HCT116 (cell line): ENCODE data around the gene CDON. TPM values are rescaled to one million over a fixed set of nuclear protein-coding genes. Genes with fewer than 3 reads are reported as not detected.

Experiments used
- ATAC-seq: fragments of 200-7000 bp; cut with Tn5 transposase; 2 replicates; pipeline ENCODE4 v1.9.1; 2020; ENCODE audit warnings: mild to moderate bottlenecking, moderate library complexity
- BruUV-seq: library from RNA; stranded (reverse); fragments of 400-500 nt; replicated peaks from 2 replicates; lab custom pipeline; 2021; lab: Mats Ljungman, UMichigan
- CTCF ChIA-PET: fragments of 300-600 bp; sonication (Branson Sonifier 250); formaldehyde crosslinking; loops from one replicate; lab custom pipeline; 2021; ENCODE audit warnings: antibody characterized with exemption; lab: Charles Lee
- POLR2A ChIA-PET: fragments of 300-600, 350-600 bp; sonication (Branson Sonifier 250); formaldehyde crosslinking; loops from one replicate; lab custom pipeline; 2021; ENCODE audit warnings: antibody characterized with exemption; lab: Charles Lee
- RAD21 ChIA-PET, 2 experiments: fragments of 300-600 bp; sonication (Branson Sonifier 250); formaldehyde crosslinking; loops; one replicate each; lab custom pipeline; 2023; ENCODE audit warnings: low total read pairs in 2 of 2; ENCODE audit not compliant: uncharacterized antibody in 2 of 2, unreplicated experiment in 2 of 2, low non-redundant PET in 1 of 2; lab: Charles Lee
- DNase-seq: peaks from one replicate; pipeline ENCODE4 v3.0.0-alpha.2; 2010; ENCODE audit warnings: low read depth, low spot score
- H2AFZ ChIP-seq: fragments of 200-600 bp; shearing (Covaris generic), sonication (generic); 2 replicates; pipeline ENCODE4 v1.6.1; 2017; ENCODE audit warnings: low read depth, mixed run types, mixed read lengths, antibody characterized with exemption, low read length; ENCODE audit not compliant: poor library complexity, severe bottlenecking
- H3K27ac ChIP-seq: 2 replicates; pipeline ENCODE4 v1.5.1; 2012; ENCODE audit warnings: low read depth, low read length
- H3K27me3 ChIP-seq: fragments of 200-600 bp; sonication (generic); 2 replicates; pipeline ENCODE4 v1.6.1; 2016; ENCODE audit warnings: mixed run types, low read length, mixed read lengths; ENCODE audit not compliant: insufficient read depth
- H3K36me3 ChIP-seq, 2 experiments: fragments of 200-500 bp in 1 of 2; fragments of 200-600 bp in 1 of 2; sonication (Bioruptor generic) in 1 of 2; sonication (generic) in 1 of 2; 2 replicates each; pipeline versions ENCODE4 v1.5.1 to v1.6.1; 2014 to 2016; ENCODE audit warnings: low read length in 2 of 2, inconsistent platforms in 1 of 2, mixed read lengths in 1 of 2, mixed run types in 1 of 2; ENCODE audit not compliant: insufficient read depth in 2 of 2, control insufficient read depth in 1 of 2
- H3K4me1 ChIP-seq, 2 experiments: fragments of 200-600 bp in 1 of 2; sonication (generic) in 1 of 2; 2 replicates each; pipeline versions ENCODE4 v1.5.1 to v1.6.1; 2012 to 2017; ENCODE audit warnings: low read length in 2 of 2, inconsistent platforms in 1 of 2, mild to moderate bottlenecking in 1 of 2, mixed read lengths in 1 of 2, mixed run types in 1 of 2, moderate library complexity in 1 of 2; ENCODE audit not compliant: insufficient read depth in 2 of 2, control insufficient read depth in 1 of 2
- H3K4me2 ChIP-seq: fragments of 200-600 bp; sonication (generic); 2 replicates; pipeline ENCODE4 v1.6.1; 2017; ENCODE audit warnings: mixed run types, low read length, mixed read lengths
- H3K4me3 ChIP-seq, 2 experiments: fragments of 200-600 bp in 1 of 2; sonication (generic) in 1 of 2; replicated peaks in 1 of 2; 2 replicates each; pipeline ENCODE4 v1.5.1; 2011 to 2016; ENCODE audit warnings: low read length in 2 of 2, control low read depth in 1 of 2, low read depth in 1 of 2, mild to moderate bottlenecking in 1 of 2, mixed read lengths in 1 of 2, mixed run types in 1 of 2
- H3K79me2 ChIP-seq: fragments of 200-600 bp; sonication (generic); 2 replicates; pipeline ENCODE4 v1.6.1; 2017; ENCODE audit warnings: mild to moderate bottlenecking, mixed run types, low read length, moderate library complexity, mixed read lengths; ENCODE audit not compliant: insufficient read depth
- H3K9ac ChIP-seq: fragments of 200-600 bp; sonication (generic); 2 replicates; pipeline ENCODE4 v1.6.1; 2016; ENCODE audit warnings: low read length, mixed read lengths
- H3K9me2 ChIP-seq: fragments of 200-600 bp; sonication (generic), shearing (Covaris generic); 2 replicates; pipeline ENCODE4 v1.6.1; 2017; ENCODE audit warnings: mixed run types, mild to moderate bottlenecking, moderate library complexity; ENCODE audit not compliant: insufficient read depth
- H3K9me3 ChIP-seq, 2 experiments: fragments of 200-500 bp in 1 of 2; fragments of 200-600 bp in 1 of 2; sonication (Bioruptor generic) in 1 of 2; sonication (generic) in 1 of 2; 2 replicates each; pipeline ENCODE4 v1.6.1; 2014 to 2017; ENCODE audit warnings: low read length in 2 of 2, mixed read lengths in 2 of 2, inconsistent platforms in 1 of 2, low read depth in 1 of 2, mild to moderate bottlenecking in 1 of 2, mixed run types in 1 of 2, moderate library complexity in 1 of 2; ENCODE audit not compliant: control insufficient read depth in 1 of 2, insufficient read depth in 1 of 2
- H4K20me1 ChIP-seq: fragments of 200-600 bp; sonication (generic), shearing (Covaris generic); 2 replicates; pipeline ENCODE4 v1.6.1; 2017; ENCODE audit warnings: mixed run types, mild to moderate bottlenecking, moderate library complexity; ENCODE audit not compliant: insufficient read depth
- CEBPB ChIP-seq: IDR thresholded peaks from 2 replicates; pipeline ENCODE4 v1.6.1; 2012; ENCODE audit warnings: low read depth
- EGR1 ChIP-seq: IDR thresholded peaks from 2 replicates; pipeline ENCODE4 v1.6.1; 2012; ENCODE audit warnings: low read depth
- ELF1 ChIP-seq: IDR thresholded peaks from 2 replicates; pipeline ENCODE4 v1.6.1; 2012; ENCODE audit warnings: low read depth, borderline replicate concordance
- EZH2 ChIP-seq: fragments of 200-600 bp; sonication (generic); IDR thresholded peaks from 2 replicates; pipeline ENCODE4 v1.6.1; 2017; ENCODE audit warnings: antibody characterized with exemption, mixed run types
- EZH2phosphoT487 ChIP-seq: fragments of 200-600 bp; IDR thresholded peaks from 2 replicates; pipeline ENCODE4 v1.6.1; 2018; ENCODE audit warnings: antibody characterized with exemption, borderline replicate concordance
- RAD21 ChIP-seq: IDR thresholded peaks from 2 replicates; pipeline ENCODE4 v1.6.1; 2012; ENCODE audit warnings: low read depth, mild to moderate bottlenecking
- REST ChIP-seq: IDR thresholded peaks from 2 replicates; pipeline ENCODE4 v1.6.1; 2012; ENCODE audit warnings: low read depth
- TCF7L2 ChIP-seq: IDR thresholded peaks from 2 replicates; pipeline ENCODE4 v1.7.0; 2011; ENCODE audit warnings: borderline replicate concordance, inconsistent platforms; ENCODE audit not compliant: insufficient read depth, insufficient read length; ENCODE audit errors: extremely low read depth
- ZBTB33 ChIP-seq: IDR thresholded peaks from 2 replicates; pipeline ENCODE4 v1.6.1; 2011; ENCODE audit warnings: mild to moderate bottlenecking, low read length, moderate library complexity; ENCODE audit not compliant: insufficient replicate concordance; ENCODE audit errors: extremely low read depth
- ZFX ChIP-seq: fragments of 450-650 bp; IDR thresholded peaks from 2 replicates; pipeline ENCODE4 v1.6.1; 2017
- ZNF274 ChIP-seq: fragments of 200-500 bp; sonication (Bioruptor generic); IDR thresholded peaks from 2 replicates; pipeline ENCODE4 v1.6.1; 2014; ENCODE audit warnings: mild to moderate bottlenecking, low read depth, low read length, inconsistent platforms
- intact Hi-C: fragments of 100-400 bp; cut with micrococcal nuclease; formaldehyde crosslinking; loops from 2 replicates; pipeline ENCODE4 v1.10.0; 2022
- total RNA-seq: library from RNA; stranded (reverse); gene quantifications from one replicate; pipeline ENCODE4 v1.2.1, GENCODE V29; 2021; ENCODE audit not compliant: unreplicated experiment

CDON gene
- total RNA-seq, 1 experiment from 2014 or later, result 16.9 TPM

- DNase-seq (no peak), ATAC-seq (no peak)
- Histone ChIP-seq H3K27ac (no peak overlapping the region), H4K20me1 (no peaks in the 10 kb centered on the region), H3K27me3 (no peaks in the 10 kb centered on the region), H3K4me3 (no peak overlapping the region), H3K9me2 (no peaks in the 10 kb centered on the region), H3K9me3 (no peaks in the 10 kb centered on the region), H3K9ac (no peak overlapping the region), H3K79me2 (no peaks in the 10 kb centered on the region), H3K4me2 (no peak overlapping the region), H2AFZ (no peak overlapping the region), H3K4me1 (peaks cover 1 to 3% of the 10 kb centered on the region in 2 experiments; a peak in 2 of 4 replicates), H3K36me3 (no peaks in the 10 kb centered on the region)
- RAD21 ChIA-PET, result no interaction called here
- intact Hi-C loops, result no loop called here
- POLR2A ChIA-PET, result no interaction called here
- TF ChIP-seq ELF1 (no peak), EZH2 (no peak), TCF7L2 (no peak), ZFX (no peak)
- no TSS peak for BruUV-seq
- CTCF ChIA-PET, result no interaction called here
These were observed 111.7 kb downstream of the CDON start for GRCh38 chr11:125950696-125951651.

GRCh38 chr11:125950178-125950490, 112.5 kb downstream of the CDON start:
- H3K27ac ChIP-seq, result no peak overlapping the region
- H3K9me3 ChIP-seq, result no peaks in the 10 kb centered on the region
- DNase-seq (no peak), ATAC-seq (no peak)
- H4K20me1 ChIP-seq, result no peaks in the 10 kb centered on the region
- no peak overlapping the region for H3K4me2 ChIP-seq
- intact Hi-C loops, result no loop called here
- no peaks in the 10 kb centered on the region for H3K36me3 ChIP-seq
- H3K9me2 ChIP-seq, result no peaks in the 10 kb centered on the region
- no peak overlapping the region for H3K4me3 ChIP-seq
- H2AFZ ChIP-seq, result no peak overlapping the region
- H3K9ac ChIP-seq, result no peak overlapping the region
- H3K27me3 ChIP-seq, result no peaks in the 10 kb centered on the region
- CTCF ChIA-PET, result no interaction called here
- BruUV-seq, result no TSS peak
- no peaks in the 10 kb centered on the region for H3K79me2 ChIP-seq
- RAD21 ChIA-PET, result no interaction called here
- peaks cover 7 to 10% of the 10 kb centered on the region in 2 experiments for H3K4me1 ChIP-seq
- POLR2A ChIA-PET, result no interaction called here
- no peak for TF ChIP-seq ZBTB33
- TF ChIP-seq REST, result no peak
- TF ChIP-seq RAD21, result no peak
- no peak for TF ChIP-seq EGR1
- no peak for TF ChIP-seq CEBPB
- TF ChIP-seq EZH2phosphoT487, result no peak
- TF ChIP-seq EZH2, result no peak
- TF ChIP-seq ZNF274, result no peak
